GM18907 (cell line): ENCODE results near the gene BSCL2.
"Not testable (repeated sequence)": the region's sequence is repeated elsewhere in the genome, so short reads cannot be mapped to it uniquely, and the experiment has no call there.

ENCODE experiments used
- ATAC-seq: cut with Tn5 transposase; IDR thresholded peaks from one replicate; pipeline ENCODE4 v1.9.1; 2021; ENCODE audit warnings: mild to moderate bottlenecking, moderate library complexity; ENCODE audit not compliant: unreplicated experiment

Gene BSCL2

DNA sequence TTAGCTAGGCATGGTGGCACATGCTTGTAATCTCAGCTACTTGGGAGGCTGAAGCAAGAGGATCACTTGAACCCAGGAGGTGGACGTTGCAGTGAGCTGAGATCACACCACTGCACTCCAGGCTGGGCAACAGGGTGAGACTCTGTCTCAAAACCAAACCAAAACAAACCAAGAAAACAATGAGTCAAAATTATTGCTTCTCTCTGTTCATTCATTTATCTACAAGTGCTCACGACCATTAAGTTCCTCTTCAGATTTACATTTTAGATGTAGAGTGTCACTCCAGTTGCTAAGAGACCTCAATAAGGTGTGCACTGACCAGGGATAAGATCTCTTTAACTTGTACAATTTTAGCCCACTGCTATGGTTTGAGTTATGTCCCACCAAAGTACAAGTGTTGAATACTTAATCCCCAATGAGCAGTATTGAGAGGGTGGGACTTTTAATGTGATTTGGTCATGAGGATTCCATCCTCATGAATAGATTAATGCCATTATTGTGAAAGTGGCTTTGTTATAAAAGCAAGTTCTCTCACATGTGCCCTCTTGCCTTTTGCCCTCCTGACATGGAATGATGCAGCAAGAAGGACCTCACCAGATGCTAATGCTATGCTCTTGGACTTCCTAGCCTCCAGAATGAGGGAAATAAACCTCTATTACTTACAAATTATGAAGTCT, 12.2 kb upstream of the BSCL2 start:
- no peak for ATAC-seq

DNA sequence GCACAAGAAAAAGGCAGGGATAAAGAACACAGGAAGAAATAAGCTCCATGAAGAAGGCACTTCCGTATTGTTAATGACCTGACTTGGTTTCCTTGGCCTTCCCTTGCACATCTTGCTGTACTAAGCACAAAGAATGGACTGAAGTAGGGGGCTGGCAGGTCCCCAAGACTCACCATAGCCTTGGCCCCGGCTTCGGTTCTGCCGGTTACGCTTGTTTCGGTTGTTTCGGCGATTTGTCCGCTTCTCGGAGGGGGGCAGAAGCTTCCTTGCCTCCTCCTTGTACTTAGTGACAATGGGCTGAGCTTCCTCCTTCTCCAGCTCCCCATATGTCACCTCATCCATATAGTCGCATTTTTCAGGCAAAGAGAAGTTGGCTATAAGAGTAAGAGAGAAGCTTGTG, 9.6 kb upstream of the BSCL2 start:
- ATAC-seq: no peak

DNA sequence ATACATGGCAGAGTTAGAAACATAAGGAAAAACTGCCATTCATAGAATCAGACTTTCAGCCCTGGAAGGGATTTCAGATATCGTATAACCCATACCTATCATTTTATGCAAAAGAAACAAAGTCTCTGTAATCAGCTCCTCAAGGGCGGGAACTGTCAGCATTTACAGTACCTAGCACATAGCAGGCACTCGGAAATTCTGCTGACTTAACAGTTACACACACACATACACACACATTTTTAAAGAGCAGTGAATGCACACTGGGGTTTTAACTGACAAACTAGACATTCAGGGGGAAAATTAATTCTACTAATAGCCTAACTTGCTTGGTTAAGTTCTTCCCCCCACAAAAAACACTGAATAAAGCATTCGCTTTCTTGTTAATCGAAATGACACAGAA, 9.0 kb upstream of the BSCL2 start:
- ATAC-seq: no peak

DNA sequence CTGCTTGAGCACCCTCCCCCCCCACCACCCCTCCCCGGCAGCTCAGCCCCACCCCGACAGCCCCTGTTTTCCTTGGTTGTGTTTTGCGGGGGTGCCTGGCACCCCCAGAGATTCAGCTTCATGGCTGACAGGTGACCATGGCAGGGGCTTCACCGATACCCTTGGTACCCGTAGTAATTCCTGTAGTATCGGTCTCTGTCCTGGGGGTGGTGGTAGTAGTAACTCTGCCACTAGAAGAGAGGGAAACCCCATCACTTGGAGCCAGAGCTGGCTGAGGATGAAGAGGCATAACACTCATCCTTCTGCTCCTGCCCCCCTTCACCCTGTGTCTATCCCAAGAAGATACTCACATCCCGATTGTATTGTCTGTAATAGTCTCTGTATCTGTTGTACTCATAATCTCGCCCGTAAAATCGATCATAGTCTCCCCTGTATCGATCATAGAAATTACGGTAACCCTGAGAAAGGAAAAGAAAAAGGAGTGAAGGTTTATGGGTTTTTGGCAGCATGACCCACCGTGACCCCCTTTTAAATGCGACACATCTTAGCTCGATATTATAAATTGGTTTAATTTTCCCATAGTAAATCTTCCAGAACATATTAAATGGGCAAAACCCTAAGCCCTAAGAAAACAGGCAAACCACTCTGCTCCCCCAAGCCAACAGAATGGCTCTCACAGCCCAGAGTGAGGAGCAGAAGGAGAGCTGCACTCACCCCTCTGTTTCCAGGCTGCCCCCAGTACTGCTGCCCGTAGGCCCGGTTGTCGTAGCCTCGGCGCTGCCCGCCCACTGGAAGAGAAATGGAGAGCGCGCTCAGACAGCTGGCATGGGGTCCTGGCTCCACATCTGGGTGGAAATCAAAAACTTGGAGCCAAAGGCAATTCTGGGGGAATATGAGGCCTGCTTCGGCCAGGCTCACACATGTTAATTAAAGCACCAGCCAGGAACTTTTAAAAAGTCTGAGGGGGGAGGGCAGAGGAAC, 8.2 kb upstream of the BSCL2 start:
- no peak for ATAC-seq

DNA sequence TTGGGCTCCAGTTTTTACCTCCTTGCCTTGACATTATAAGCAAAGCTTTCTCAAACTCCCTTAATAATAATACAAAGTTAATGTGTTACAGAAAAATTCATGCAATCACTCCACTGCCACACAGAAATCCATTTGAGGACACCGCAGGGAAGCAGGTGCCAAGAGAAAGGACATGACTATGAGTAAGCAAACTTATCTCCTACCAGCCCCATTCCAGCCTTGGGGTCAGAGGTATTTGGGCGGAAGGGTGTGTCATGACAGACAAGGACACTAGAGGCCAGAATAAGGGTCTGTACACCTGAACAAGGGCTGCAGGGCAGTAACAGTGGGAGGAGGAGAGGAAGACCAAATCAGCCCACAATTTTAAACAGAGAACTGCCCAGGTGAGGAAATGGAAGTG, 6.1 kb upstream of the BSCL2 start:
- ATAC-seq: no peak

DNA sequence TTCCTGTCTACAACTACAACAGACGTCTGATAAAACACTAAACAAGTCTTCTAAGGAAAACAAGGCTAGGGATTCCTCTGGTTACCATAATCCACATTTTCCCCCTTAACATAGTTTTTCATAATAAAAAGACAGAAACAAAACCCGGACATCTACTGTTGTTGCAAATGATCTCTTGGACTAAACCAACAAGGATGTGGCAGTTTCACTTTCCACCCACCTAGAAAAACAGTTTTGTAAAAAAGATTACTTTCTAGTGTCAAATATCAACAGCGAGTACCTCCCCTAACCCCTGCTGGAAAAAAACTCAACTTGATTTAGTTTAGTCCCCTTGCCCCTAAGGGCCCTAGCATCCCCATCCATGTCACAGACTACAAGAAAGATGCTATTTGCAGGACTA, 5.6 kb upstream of the BSCL2 start:
- no peak for ATAC-seq

DNA sequence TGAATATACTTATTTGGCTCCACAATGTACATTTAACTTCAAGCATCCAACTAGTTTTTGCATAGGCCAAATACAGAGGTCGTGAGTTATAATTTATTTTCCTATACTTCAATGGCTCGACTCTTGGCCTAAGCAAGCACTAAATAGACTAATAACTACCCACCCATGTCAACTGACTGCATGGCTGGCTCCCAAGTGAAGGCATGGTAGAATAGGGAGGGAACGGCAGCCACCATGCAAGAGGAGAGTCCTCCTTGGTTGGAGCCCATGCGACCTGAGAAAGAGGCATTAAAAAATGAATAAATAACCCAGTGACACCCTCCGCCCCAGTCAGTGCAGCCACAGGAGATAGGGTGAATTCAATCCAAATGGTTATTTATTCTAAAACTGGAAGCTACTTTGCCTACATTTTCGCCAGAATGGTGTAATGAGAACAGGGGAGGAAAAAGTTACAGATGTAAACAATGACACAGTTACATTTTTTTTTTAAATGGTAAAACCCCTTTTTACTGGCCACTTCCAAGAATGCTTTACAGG, 5.1 kb upstream of the BSCL2 start:
- no peak for ATAC-seq

DNA sequence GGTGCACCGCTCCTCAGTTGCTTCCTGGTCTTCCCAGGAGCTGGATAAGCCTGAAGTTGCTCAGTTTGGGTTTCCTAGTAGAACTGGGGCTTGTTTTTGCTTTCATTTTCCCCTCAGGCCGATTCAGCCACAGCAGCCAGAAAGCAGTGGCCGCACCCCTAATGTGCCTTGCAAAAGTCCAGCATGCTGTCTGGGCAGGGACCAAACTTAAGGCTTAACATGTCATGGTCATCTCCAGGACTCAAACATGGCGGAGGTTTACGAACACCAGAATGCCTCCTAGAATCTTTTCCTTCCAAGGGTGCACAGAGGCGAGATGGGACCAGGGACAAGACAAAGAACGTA, 2.7 kb upstream of the BSCL2 start:
- ATAC-seq: no peak

DNA sequence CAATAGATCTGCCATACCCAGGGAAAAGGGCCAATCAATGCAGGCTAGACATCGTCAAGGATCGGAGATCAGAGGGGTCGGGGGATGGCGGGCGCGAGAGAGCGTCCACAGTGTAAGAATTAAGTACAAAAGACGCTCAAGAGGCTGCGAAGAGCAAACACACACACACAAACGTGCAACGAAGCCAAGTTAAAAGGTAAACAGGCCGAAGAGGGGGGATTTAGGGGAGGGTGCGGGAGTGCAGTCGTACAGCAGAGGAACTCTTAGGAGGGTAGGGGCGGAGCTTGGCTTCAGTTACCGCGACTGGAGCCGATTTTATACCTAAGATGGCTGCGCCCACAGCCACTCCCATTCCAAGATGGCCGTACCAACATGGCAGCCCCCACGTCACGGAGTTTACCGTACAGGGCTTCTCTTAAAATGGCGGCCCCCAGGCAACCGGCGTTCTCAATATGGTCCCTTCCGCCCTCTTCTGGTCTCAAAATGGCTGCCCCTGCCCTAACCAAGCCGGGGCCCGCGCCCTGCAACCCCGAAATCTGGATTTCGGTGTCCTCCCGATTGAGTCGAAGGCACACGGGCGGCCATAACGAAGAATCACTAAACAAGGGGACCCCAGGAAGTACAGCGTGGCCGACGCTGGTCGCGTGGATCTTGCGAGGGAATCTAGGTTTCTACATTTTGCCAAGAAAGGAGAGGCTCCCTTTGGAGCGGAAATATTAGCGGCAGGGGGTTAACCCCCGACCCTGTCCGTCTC, 2.2 kb upstream of the BSCL2 start:
- ATAC-seq: peak; percentile 80

DNA sequence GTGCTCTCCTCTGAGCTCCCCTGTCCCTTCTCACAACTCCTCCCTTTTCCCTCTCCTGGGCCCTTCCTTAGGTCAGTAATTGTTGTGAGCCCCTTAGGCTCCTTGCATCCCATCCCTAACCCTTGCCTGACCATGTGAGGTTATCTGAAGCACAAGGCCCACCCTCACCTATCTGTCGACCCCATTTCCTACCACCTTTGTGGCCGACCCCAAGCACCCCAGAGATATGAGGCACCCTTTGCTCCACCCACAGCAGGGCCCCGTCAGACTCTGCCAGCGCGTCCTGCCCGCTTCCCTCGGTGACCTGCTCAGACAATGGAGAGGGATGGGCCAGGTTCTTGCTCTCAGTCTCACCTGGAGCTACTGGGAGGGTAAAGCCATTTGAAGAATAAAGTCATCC, 1.6 kb upstream of the BSCL2 start:
- ATAC-seq: no peak

DNA sequence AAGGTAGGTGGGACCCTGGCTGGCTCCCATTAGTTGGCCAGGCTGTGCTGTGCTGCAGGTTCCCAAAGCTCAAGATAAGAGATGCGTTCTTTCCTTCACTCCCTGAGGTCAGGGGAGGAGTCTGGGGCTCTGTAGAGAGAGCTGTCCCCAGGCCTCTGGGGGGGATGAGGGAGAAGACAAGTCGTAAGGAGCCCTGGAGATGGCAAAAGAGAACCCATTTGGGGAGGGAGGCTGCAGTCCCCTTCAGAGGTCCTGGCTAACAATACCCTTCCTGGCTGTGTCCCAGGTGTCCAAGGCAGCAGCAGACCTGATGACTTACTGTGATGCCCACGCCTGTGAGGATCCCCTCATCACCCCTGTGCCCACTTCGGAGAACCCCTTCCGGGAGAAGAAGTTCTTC, 1.2 kb upstream of the BSCL2 start:
- no peak for ATAC-seq

DNA sequence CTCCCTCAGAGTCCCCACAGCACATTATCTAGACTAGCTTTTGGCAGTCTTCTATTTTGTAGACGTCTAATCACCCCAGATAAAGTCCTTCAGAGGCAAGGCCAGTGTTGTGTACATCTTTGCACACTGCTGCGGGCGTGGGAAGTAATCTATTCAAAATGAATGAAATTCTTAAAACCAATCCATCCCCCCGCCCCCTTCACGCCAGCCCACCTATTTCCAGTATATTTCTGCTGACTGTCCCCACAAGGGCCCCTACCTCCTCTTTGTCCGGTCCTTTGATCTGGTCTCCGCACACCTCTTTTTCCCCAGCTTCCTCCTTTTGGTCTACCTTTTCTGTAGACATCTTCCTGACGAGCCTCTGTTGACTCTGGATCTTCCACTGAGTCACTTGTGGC, 375 bp downstream of the BSCL2 start:
- ATAC-seq: no peak

DNA sequence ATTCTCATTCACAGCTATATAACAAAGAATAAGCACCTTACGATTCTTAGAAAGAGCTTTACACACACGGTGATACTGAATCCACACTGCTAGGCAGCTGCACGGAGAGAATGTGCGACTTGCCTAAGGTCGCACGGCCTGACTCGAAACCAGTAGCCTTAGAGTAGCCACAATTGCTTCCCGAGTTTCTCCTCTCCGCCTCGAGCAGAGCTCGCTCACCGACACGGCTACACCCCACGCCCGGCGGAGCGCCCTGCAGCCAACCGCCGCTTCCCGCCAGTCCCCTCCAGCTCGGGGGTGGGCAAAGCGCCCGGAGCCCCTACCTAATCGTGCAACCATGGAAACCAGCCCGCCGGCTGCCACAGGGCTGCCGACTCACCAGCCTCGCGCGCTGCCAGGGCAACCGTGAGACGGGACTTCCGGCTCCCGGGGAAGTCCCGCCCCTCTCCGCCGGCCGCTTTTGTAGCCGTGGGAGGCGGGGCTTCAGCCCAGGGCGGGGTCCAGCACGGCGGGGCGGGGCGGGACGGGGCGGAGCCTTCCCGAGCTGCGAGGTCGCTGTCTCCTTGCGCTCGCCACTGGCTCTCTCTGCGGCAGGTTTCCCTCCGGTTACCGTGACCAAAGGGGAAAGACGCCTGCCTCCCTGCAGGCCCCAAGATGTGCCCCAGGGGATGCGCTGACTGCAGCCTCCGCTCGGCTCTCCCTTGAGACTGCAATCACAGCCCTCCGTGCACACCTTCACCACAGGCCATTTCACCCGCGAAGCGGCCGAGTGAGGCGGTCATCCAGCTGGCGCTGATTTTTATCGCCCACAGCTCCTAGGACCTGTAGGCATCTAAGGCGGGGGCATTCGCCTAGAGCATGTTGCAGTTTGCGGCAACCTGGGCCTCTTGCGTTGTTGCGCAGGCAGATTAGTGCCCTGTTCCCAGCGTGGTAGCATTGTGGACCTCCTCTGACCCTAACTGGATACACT, 1.1 kb downstream of the BSCL2 start:
- peak; percentile 57 for ATAC-seq

DNA sequence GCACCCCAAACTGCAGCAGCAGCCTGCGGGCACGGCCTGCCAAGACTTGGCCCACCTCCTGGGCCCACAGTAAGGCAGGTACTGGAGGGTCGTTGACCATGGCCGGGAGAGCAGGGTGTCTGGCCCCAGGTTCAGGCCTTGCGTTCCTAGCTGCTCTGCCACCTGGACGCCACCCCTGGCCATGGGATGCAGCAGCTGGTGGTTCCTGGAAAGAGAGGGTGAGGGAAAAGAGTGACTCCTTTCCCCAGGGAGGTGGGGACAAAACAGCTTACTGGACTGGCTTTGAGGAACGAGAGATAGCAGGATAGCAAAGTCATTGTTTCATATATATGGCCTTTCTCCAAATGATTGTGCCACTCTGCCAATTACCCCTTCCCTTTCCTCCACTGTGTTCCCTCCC, 1.8 kb downstream of the BSCL2 start:
- no peak for ATAC-seq

DNA sequence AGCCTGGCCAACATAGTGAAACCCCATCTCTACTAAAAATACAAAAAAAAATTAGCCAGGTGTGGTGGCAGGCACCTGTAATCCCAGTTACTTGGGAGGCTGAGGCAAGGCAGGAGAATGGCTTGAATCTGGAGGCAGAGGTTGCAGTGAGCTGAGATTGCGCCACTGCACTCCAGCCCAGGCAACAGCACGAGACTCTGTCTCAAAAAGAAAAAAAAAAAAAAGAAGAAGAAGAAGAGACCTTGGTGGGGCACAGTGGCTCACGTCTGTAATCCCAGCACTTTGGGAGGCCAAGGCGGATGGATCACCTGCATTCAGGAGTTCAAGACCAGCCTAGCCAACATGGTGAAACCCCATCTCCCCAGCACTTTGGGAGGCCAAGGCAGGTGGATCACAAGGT, 3.3 kb downstream of the BSCL2 start:
- not testable (repeated sequence) for ATAC-seq

DNA sequence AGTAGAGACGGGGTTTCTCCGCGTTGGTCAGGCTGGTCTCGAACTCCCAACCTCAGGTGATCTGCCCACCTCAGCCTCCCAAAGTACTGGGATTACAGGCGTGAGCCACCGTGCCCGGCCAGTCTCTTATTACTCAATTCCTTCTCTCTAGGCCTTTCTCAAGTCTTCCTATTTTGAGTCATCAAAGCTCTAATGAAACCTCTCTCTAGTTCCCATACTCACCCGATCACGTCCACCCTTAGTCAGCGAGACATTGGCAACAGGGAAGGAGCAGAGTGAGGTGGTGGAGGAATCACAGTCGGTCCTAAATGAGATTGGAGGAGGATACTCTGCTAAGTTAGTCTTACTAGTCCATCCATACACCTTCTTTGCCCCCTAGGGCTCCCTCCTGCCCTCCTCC, 5.0 kb downstream of the BSCL2 start:
- no peak for ATAC-seq

DNA sequence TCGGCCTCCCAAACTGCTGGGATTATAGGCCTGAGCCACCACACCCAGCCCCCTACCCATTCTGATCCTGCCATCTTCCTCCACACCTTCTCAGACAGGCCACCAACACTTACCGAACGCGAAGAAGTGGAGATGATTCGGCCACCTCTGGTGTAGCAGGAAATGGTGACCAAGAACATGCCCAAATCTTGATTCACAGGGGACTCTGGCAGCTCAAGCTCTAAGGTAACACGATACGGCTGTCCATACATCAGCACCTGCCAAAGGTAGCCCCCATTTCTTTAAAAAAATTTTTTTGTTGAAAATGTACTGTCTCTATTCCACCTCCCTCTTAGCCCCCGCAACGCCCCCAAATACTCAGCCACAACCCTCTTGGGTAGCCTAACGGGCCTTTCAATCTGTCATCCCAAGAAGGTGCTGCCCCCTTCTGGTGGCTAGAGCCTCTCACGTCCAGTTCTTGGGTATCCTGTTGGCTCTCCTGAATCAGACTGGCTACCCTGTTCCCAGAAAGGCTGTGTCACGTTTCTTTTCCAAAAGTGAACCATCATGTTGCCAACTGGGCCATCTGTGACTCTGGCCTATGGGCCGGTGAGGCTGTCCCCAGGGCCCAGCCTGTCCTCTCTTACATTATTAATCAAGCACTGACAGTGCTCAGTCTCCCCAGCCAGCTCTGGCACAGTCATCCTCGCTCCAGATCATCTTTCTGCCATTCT, 12.6 kb downstream of the BSCL2 start:
- ATAC-seq: no peak

DNA sequence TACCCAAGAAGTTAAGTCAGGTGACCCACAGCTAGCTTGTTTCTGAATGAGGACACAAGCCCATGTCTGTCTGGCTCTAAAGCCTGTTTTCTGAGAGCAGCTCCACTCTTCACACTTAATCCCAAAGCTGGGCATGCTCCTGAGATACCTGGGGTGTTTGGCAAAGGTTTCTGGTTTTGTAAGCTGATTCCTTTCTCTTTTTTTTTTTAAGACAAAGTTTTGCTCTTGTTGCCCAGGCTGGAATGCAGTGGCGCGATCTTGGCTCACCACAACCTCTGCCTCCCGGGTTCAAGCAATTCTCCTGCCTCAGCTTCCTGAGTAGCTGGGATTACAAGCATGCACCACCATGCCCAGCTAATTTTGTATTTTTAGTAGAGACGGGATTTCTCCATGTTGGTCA, 13.6 kb downstream of the BSCL2 start:
- not testable (repeated sequence) for ATAC-seq

DNA sequence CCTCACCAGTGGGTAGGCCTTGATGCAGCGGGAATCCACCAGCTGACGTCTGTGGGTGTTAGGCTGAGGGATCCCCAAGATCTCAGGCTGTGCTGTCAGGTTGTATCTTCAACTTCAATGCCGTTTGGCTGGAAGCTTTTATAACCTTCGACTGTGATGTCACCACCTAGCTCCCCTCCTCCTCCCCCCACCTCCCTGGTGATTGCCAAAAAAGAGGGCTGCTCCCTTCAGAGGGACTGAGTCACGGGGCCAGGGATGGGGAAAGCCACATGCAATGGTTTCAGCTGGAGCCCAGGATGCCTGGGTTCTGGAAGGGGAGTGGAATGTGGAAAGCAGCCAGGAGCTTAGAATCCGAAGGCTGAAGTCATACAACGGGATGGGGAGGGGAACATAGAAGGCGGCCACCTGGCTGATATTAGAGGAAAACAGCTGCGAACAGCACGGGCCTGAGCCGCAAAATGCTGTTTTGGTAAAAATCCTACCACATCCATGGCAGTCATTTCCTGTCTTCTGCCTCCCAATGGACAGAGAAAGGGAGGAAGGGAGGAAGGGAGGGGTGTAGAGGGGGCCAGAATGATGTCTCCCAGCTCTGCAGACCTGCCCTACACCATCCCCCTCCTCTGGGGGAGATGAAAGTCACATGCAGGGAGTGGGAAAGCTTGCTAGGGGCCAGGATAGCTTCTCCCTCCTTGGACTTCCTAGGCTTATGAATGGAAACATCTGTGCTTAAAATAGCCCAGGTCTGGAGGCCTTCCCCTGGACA, 17.6 kb downstream of the BSCL2 start, which contains the start of gene LRRN4CL:
TSS of gene LRRN4CL (minus strand) at position 110 of the 763 bp plus-strand sequence. CDS start 1,022 bp downstream, outside the sequence.
- ATAC-seq: no peak
